GM23338 (cell line): Measurements from ENCODE around the gene IRF2BP1. TPM values are rescaled to one million over a fixed set of nuclear protein-coding genes. Genes with fewer than 3 reads are reported as not detected.

Experiments
- ATAC-seq: fragments of 200-7000 bp; cut with Tn5 transposase; 3 replicates; pipeline ENCODE4 v1.9.1; 2020
- DNase-seq: peaks from one replicate; pipeline ENCODE4 v3.0.0-alpha.2; 2015; ENCODE audit warnings: low spot score
- H2AFZ ChIP-seq: fragments of 200-600 bp; sonication (generic); 2 replicates; pipeline ENCODE4 v1.8.0; 2016; ENCODE audit warnings: antibody characterized with exemption, mild to moderate bottlenecking, moderate library complexity
- H3F3A ChIP-seq: fragments of 200-600 bp; sonication (generic); replicated peaks from 2 replicates; pipeline ENCODE4 v1.8.0; 2017; ENCODE audit warnings: antibody characterized with exemption, mixed run types, low read depth
- H3K27ac ChIP-seq: fragments of 200-600 bp; sonication (generic); 2 replicates; pipeline ENCODE4 v1.6.1; 2016; ENCODE audit warnings: low read depth
- H3K27me3 ChIP-seq: fragments of 200-600 bp; sonication (generic); 2 replicates; pipeline ENCODE4 v1.8.0; 2016; ENCODE audit warnings: mild to moderate bottlenecking, mixed run types, moderate library complexity; ENCODE audit not compliant: insufficient read depth
- H3K36me3 ChIP-seq: fragments of 200-600 bp; sonication (generic); 2 replicates; pipeline ENCODE4 v1.8.0; 2016; ENCODE audit warnings: mild to moderate bottlenecking; ENCODE audit not compliant: insufficient read depth
- H3K4me1 ChIP-seq: fragments of 200-600 bp; sonication (generic); 2 replicates; pipeline ENCODE4 v1.8.0; 2016; ENCODE audit warnings: mild to moderate bottlenecking, moderate library complexity; ENCODE audit not compliant: insufficient read depth
- H3K4me2 ChIP-seq: fragments of 200-600 bp; sonication (generic); 2 replicates; pipeline ENCODE4 v1.7.1; 2017; ENCODE audit warnings: mixed run types
- H3K4me3 ChIP-seq: fragments of 200-600 bp; sonication (generic); 2 replicates; pipeline ENCODE4 v1.6.1; 2016; ENCODE audit warnings: mixed run types
- H3K79me2 ChIP-seq: fragments of 200-600 bp; sonication (generic); replicated peaks from 2 replicates; pipeline ENCODE4 v1.8.0; 2017; ENCODE audit warnings: mild to moderate bottlenecking; ENCODE audit not compliant: insufficient read depth
- H3K9me2 ChIP-seq: fragments of 200-600 bp; sonication (generic); 2 replicates; pipeline ENCODE4 v1.8.0; 2017; ENCODE audit not compliant: insufficient read depth
- H4K20me1 ChIP-seq: fragments of 200-600 bp; sonication (generic); replicated peaks from 2 replicates; pipeline ENCODE4 v1.8.0; 2017; ENCODE audit warnings: mild to moderate bottlenecking; ENCODE audit not compliant: insufficient read depth
- H3K27ac Mint-ChIP-seq: 2 replicates; pipeline ENCODE4 v1.8.0; 2020; ENCODE audit warnings: inconsistent platforms, mild to moderate bottlenecking, moderate library complexity, mixed read lengths
- H3K27me3 Mint-ChIP-seq: 3 replicates; pipeline ENCODE4 v1.8.0; 2022; ENCODE audit warnings: low read depth, mild to moderate bottlenecking, moderate library complexity, mixed read lengths, inconsistent platforms; ENCODE audit not compliant: insufficient read depth, poor library complexity
- H3K36me3 Mint-ChIP-seq: 3 replicates; pipeline ENCODE4 v1.8.0; 2021; ENCODE audit warnings: low read depth, mild to moderate bottlenecking, inconsistent platforms, moderate library complexity, mixed read lengths
- H3K4me1 Mint-ChIP-seq: 3 replicates; pipeline ENCODE4 v1.8.0; 2020; ENCODE audit warnings: mild to moderate bottlenecking, inconsistent platforms, mixed read lengths
- H3K4me3 Mint-ChIP-seq: 3 replicates; pipeline ENCODE4 v1.8.0; 2021; ENCODE audit warnings: moderate library complexity, mild to moderate bottlenecking, inconsistent platforms, mixed read lengths
- H3K9me3 Mint-ChIP-seq: 3 replicates; pipeline ENCODE4 v1.8.0; 2020; ENCODE audit warnings: moderate library complexity, mild to moderate bottlenecking, inconsistent platforms, mixed read lengths
- CREB1 ChIP-seq: fragments of 250-450 bp; sonication (Bioruptor Pico); IDR thresholded peaks from 2 replicates; pipeline ENCODE4 v1.5.0; 2020; ENCODE audit warnings: low read depth, mild to moderate bottlenecking, moderate library complexity
- CTCF ChIP-seq, 2 experiments: fragments of 200-600 bp in 1 of 2; sonication (generic) in 1 of 2; conservative IDR thresholded peaks; 2 replicates each; pipeline versions ENCODE4 v1.5.1 to v1.6.1; 2016 to 2017; ENCODE audit warnings: antibody characterized with exemption in 2 of 2, low read depth in 2 of 2, mild to moderate bottlenecking in 2 of 2, moderate library complexity in 1 of 2
- ETS1 ChIP-seq: IDR thresholded peaks from 2 replicates; pipeline ENCODE4 v1.6.1; 2016; ENCODE audit warnings: antibody characterized with exemption
- EZH2 ChIP-seq: fragments of 200-600 bp; sonication (generic); IDR thresholded peaks from one replicate; pipeline ENCODE4 v1.8.0; 2017; ENCODE audit warnings: antibody characterized with exemption, mild to moderate bottlenecking, low read depth; ENCODE audit not compliant: unreplicated experiment
- EZH2phosphoT487 ChIP-seq: fragments of 200-600 bp; sonication (generic); IDR thresholded peaks from one replicate; pipeline ENCODE4 v1.8.1; 2018; ENCODE audit warnings: antibody characterized with exemption; ENCODE audit not compliant: unreplicated experiment
- JUNB ChIP-seq: IDR thresholded peaks from one replicate; pipeline ENCODE4 v1.6.1; 2016; ENCODE audit warnings: antibody characterized with exemption; ENCODE audit not compliant: unreplicated experiment
- NANOG ChIP-seq: IDR thresholded peaks from 2 replicates; pipeline ENCODE4 v1.6.1; 2016; ENCODE audit warnings: antibody characterized with exemption, borderline replicate concordance
- POLR2AphosphoS5 ChIP-seq: IDR thresholded peaks from 2 replicates; pipeline ENCODE4 v1.6.1; 2016; ENCODE audit warnings: antibody characterized with exemption, low read depth
- REST ChIP-seq: IDR thresholded peaks from one replicate; pipeline ENCODE4 v1.6.1; 2018; ENCODE audit warnings: antibody characterized with exemption; ENCODE audit not compliant: unreplicated experiment
- STAT1 ChIP-seq: IDR thresholded peaks from one replicate; pipeline ENCODE4 v1.6.1; 2016; ENCODE audit warnings: antibody characterized with exemption; ENCODE audit not compliant: unreplicated experiment
- ZNF114 ChIP-seq: fragments of 250-450 bp; sonication (Bioruptor Pico); IDR thresholded peaks from 2 replicates; pipeline ENCODE4 v1.5.0; 2020; ENCODE audit warnings: mild to moderate bottlenecking, moderate library complexity
- ZNF331 ChIP-seq: fragments of 250-450 bp; sonication (Bioruptor Pico); IDR thresholded peaks from 2 replicates; pipeline ENCODE4 v1.5.0; 2020; ENCODE audit warnings: low read depth, mild to moderate bottlenecking, moderate library complexity
- ZNF462 ChIP-seq: fragments of 250-450 bp; sonication (Bioruptor Pico); IDR thresholded peaks from 2 replicates; pipeline ENCODE4 v1.5.0; 2020; ENCODE audit warnings: mild to moderate bottlenecking, moderate library complexity
- polyA plus RNA-seq: library from polyadenylated mRNA; unstranded; fragments of >200 nt; fragmentation: Nextera tagmentation; extraction: Ambion mirVana; gene quantifications from 2 replicates; pipeline ENCODE4 v1.2.1, GENCODE V29; 2016
- total RNA-seq: library from RNA; depleted of rRNA; stranded (reverse); fragments of >200 nt; shearing (Covaris generic); gene quantifications from 2 replicates; pipeline ENCODE4 v1.2.3, GENCODE V29; 2014

Gene IRF2BP1
- total and polyA plus RNA-seq, 2 experiments from 2014 or later: 10.4 to 41.6 TPM

- Mint-ChIP-seq H3K4me3 (no peak overlapping the region), H3K4me1 (peaks cover 4% of the 10 kb centered on the region; the same call in 2 of the 3 replicates), H3K27ac (no peak overlapping the region), H3K27me3 (peaks cover 11% of the 10 kb centered on the region), H3K36me3 (no peaks in the 10 kb centered on the region), H3K9me3 (no peaks in the 10 kb centered on the region)
- Histone ChIP-seq H3K4me2 (no peak overlapping the region), H3K4me3 (no peak overlapping the region), H3K27me3 (peaks cover 8% of the 10 kb centered on the region), H3K79me2 (no peaks in the 10 kb centered on the region), H4K20me1 (no peaks in the 10 kb centered on the region), H3K9me2 (no peaks in the 10 kb centered on the region), H3F3A (peaks cover 14% of the 10 kb centered on the region; the same call in 1 of the 2 replicates), H2AFZ (no peak overlapping the region), H3K27ac (no peak overlapping the region), H3K36me3 (no peaks in the 10 kb centered on the region), H3K4me1 (no peaks in the 10 kb centered on the region; the same call in 1 of the 2 replicates)
- ATAC-seq (no peak), DNase-seq (no peak)
- TF ChIP-seq ETS1 (no peak), REST (no peak), CTCF (conservative IDR thresholded peaks at IDR 0.05; ENCODE audit: low read depth in 2 of 2) (no peak), ZNF331 (CRISPR knock-in tag) (no peak), ZNF114 (no peak), ZNF462 (CRISPR knock-in tag) (no peak), POLR2AphosphoS5 (no peak), EZH2 (no peak), EZH2phosphoT487 (no peak), JUNB (no peak), STAT1 (no peak), CREB1 (CRISPR knock-in tag) (no peak), NANOG (no peak)
Measured at GRCh38 chr19:45906221-45906620, 20.3 kb upstream of the IRF2BP1 start.
